HCT116 (cell line): ENCODE measurements around the gene TMPRSS13. TPM values are rescaled to one million over a fixed set of nuclear protein-coding genes. Genes with fewer than 3 reads are reported as not detected.

Experiments
- ATAC-seq: fragments of 200-7000 bp; cut with Tn5 transposase; 2 replicates; pipeline ENCODE4 v1.9.1; 2020; ENCODE audit warnings: mild to moderate bottlenecking, moderate library complexity
- BruUV-seq: library from RNA; stranded (reverse); fragments of 400-500 nt; replicated peaks from 2 replicates; lab custom pipeline; 2021; lab: Mats Ljungman, UMichigan
- CTCF ChIA-PET: fragments of 300-600 bp; sonication (Branson Sonifier 250); formaldehyde crosslinking; loops from one replicate; lab custom pipeline; 2021; ENCODE audit warnings: antibody characterized with exemption; lab: Charles Lee
- POLR2A ChIA-PET: fragments of 300-600, 350-600 bp; sonication (Branson Sonifier 250); formaldehyde crosslinking; loops from one replicate; lab custom pipeline; 2021; ENCODE audit warnings: antibody characterized with exemption; lab: Charles Lee
- RAD21 ChIA-PET, 2 experiments: fragments of 300-600 bp; sonication (Branson Sonifier 250); formaldehyde crosslinking; loops; one replicate each; lab custom pipeline; 2023; ENCODE audit warnings: low total read pairs in 2 of 2; ENCODE audit not compliant: uncharacterized antibody in 2 of 2, unreplicated experiment in 2 of 2, low non-redundant PET in 1 of 2; lab: Charles Lee
- DNase-seq: peaks from one replicate; pipeline ENCODE4 v3.0.0-alpha.2; 2010; ENCODE audit warnings: low read depth, low spot score
- H2AFZ ChIP-seq: fragments of 200-600 bp; shearing (Covaris generic), sonication (generic); 2 replicates; pipeline ENCODE4 v1.6.1; 2017; ENCODE audit warnings: low read depth, mixed run types, mixed read lengths, antibody characterized with exemption, low read length; ENCODE audit not compliant: poor library complexity, severe bottlenecking
- H3K27ac ChIP-seq: 2 replicates; pipeline ENCODE4 v1.5.1; 2012; ENCODE audit warnings: low read depth, low read length
- H3K27me3 ChIP-seq: fragments of 200-600 bp; sonication (generic); 2 replicates; pipeline ENCODE4 v1.6.1; 2016; ENCODE audit warnings: mixed run types, low read length, mixed read lengths; ENCODE audit not compliant: insufficient read depth
- H3K36me3 ChIP-seq, 2 experiments: fragments of 200-500 bp in 1 of 2; fragments of 200-600 bp in 1 of 2; sonication (Bioruptor generic) in 1 of 2; sonication (generic) in 1 of 2; 2 replicates each; pipeline versions ENCODE4 v1.5.1 to v1.6.1; 2014 to 2016; ENCODE audit warnings: low read length in 2 of 2, inconsistent platforms in 1 of 2, mixed read lengths in 1 of 2, mixed run types in 1 of 2; ENCODE audit not compliant: insufficient read depth in 2 of 2, control insufficient read depth in 1 of 2
- H3K4me1 ChIP-seq, 2 experiments: fragments of 200-600 bp in 1 of 2; sonication (generic) in 1 of 2; 2 replicates each; pipeline versions ENCODE4 v1.5.1 to v1.6.1; 2012 to 2017; ENCODE audit warnings: low read length in 2 of 2, inconsistent platforms in 1 of 2, mild to moderate bottlenecking in 1 of 2, mixed read lengths in 1 of 2, mixed run types in 1 of 2, moderate library complexity in 1 of 2; ENCODE audit not compliant: insufficient read depth in 2 of 2, control insufficient read depth in 1 of 2
- H3K4me2 ChIP-seq: fragments of 200-600 bp; sonication (generic); 2 replicates; pipeline ENCODE4 v1.6.1; 2017; ENCODE audit warnings: mixed run types, low read length, mixed read lengths
- H3K4me3 ChIP-seq, 2 experiments: fragments of 200-600 bp in 1 of 2; sonication (generic) in 1 of 2; replicated peaks in 1 of 2; 2 replicates each; pipeline ENCODE4 v1.5.1; 2011 to 2016; ENCODE audit warnings: low read length in 2 of 2, control low read depth in 1 of 2, low read depth in 1 of 2, mild to moderate bottlenecking in 1 of 2, mixed read lengths in 1 of 2, mixed run types in 1 of 2
- H3K79me2 ChIP-seq: fragments of 200-600 bp; sonication (generic); 2 replicates; pipeline ENCODE4 v1.6.1; 2017; ENCODE audit warnings: mild to moderate bottlenecking, mixed run types, low read length, moderate library complexity, mixed read lengths; ENCODE audit not compliant: insufficient read depth
- H3K9ac ChIP-seq: fragments of 200-600 bp; sonication (generic); 2 replicates; pipeline ENCODE4 v1.6.1; 2016; ENCODE audit warnings: low read length, mixed read lengths
- H3K9me2 ChIP-seq: fragments of 200-600 bp; sonication (generic), shearing (Covaris generic); 2 replicates; pipeline ENCODE4 v1.6.1; 2017; ENCODE audit warnings: mixed run types, mild to moderate bottlenecking, moderate library complexity; ENCODE audit not compliant: insufficient read depth
- H3K9me3 ChIP-seq, 2 experiments: fragments of 200-500 bp in 1 of 2; fragments of 200-600 bp in 1 of 2; sonication (Bioruptor generic) in 1 of 2; sonication (generic) in 1 of 2; 2 replicates each; pipeline ENCODE4 v1.6.1; 2014 to 2017; ENCODE audit warnings: low read length in 2 of 2, mixed read lengths in 2 of 2, inconsistent platforms in 1 of 2, low read depth in 1 of 2, mild to moderate bottlenecking in 1 of 2, mixed run types in 1 of 2, moderate library complexity in 1 of 2; ENCODE audit not compliant: control insufficient read depth in 1 of 2, insufficient read depth in 1 of 2
- H4K20me1 ChIP-seq: fragments of 200-600 bp; sonication (generic), shearing (Covaris generic); 2 replicates; pipeline ENCODE4 v1.6.1; 2017; ENCODE audit warnings: mixed run types, mild to moderate bottlenecking, moderate library complexity; ENCODE audit not compliant: insufficient read depth
- CBX3 ChIP-seq: IDR thresholded peaks from 2 replicates; pipeline ENCODE4 v1.6.1; 2012; ENCODE audit warnings: low read depth
- CEBPB ChIP-seq: IDR thresholded peaks from 2 replicates; pipeline ENCODE4 v1.6.1; 2012; ENCODE audit warnings: low read depth
- EGR1 ChIP-seq: IDR thresholded peaks from 2 replicates; pipeline ENCODE4 v1.6.1; 2012; ENCODE audit warnings: low read depth
- FOSL1 ChIP-seq: IDR thresholded peaks from 2 replicates; pipeline ENCODE4 v1.6.1; 2012; ENCODE audit warnings: low read depth
- JUND ChIP-seq: IDR thresholded peaks from 2 replicates; pipeline ENCODE4 v1.6.1; 2012
- POLR2A ChIP-seq: IDR thresholded peaks from 2 replicates; pipeline ENCODE4 v1.7.0; 2011; ENCODE audit warnings: borderline replicate concordance; ENCODE audit not compliant: insufficient read depth, insufficient read length; ENCODE audit errors: extremely low read depth
- POLR2AphosphoS5 ChIP-seq: IDR thresholded peaks from 2 replicates; pipeline ENCODE4 v1.6.1; 2011; ENCODE audit warnings: mild to moderate bottlenecking, low read depth, low read length, moderate library complexity
- RAD21 ChIP-seq: IDR thresholded peaks from 2 replicates; pipeline ENCODE4 v1.6.1; 2012; ENCODE audit warnings: low read depth, mild to moderate bottlenecking
- SIN3A ChIP-seq: IDR thresholded peaks from 2 replicates; pipeline ENCODE4 v1.6.1; 2012; ENCODE audit warnings: low read depth
- SP1 ChIP-seq: IDR thresholded peaks from 2 replicates; pipeline ENCODE4 v1.6.1; 2012; ENCODE audit warnings: low read depth
- SRF ChIP-seq: IDR thresholded peaks from 2 replicates; pipeline ENCODE4 v1.6.1; 2012; ENCODE audit warnings: low read depth
- TCF7L2 ChIP-seq: IDR thresholded peaks from 2 replicates; pipeline ENCODE4 v1.7.0; 2011; ENCODE audit warnings: borderline replicate concordance, inconsistent platforms; ENCODE audit not compliant: insufficient read depth, insufficient read length; ENCODE audit errors: extremely low read depth
- YY1 ChIP-seq: IDR thresholded peaks from 2 replicates; pipeline ENCODE4 v1.6.1; 2011; ENCODE audit warnings: low read length, low read depth, moderate library complexity, mild to moderate bottlenecking; ENCODE audit not compliant: insufficient replicate concordance; ENCODE audit errors: extremely low read depth
- ZFX ChIP-seq: fragments of 450-650 bp; IDR thresholded peaks from 2 replicates; pipeline ENCODE4 v1.6.1; 2017
- intact Hi-C: fragments of 100-400 bp; cut with micrococcal nuclease; formaldehyde crosslinking; loops from 2 replicates; pipeline ENCODE4 v1.10.0; 2022
- total RNA-seq: library from RNA; stranded (reverse); gene quantifications from one replicate; pipeline ENCODE4 v1.2.1, GENCODE V29; 2021; ENCODE audit not compliant: unreplicated experiment
- TF ChIP-seq, protein P1 (sequence below): IDR thresholded peaks from 2 replicates; pipeline ENCODE4 v1.6.1; 2011; ENCODE audit warnings: mild to moderate bottlenecking, low read length, moderate library complexity; ENCODE audit not compliant: insufficient replicate concordance; ENCODE audit errors: extremely low read depth
- TF ChIP-seq, protein P2 (sequence below), 3 experiments: fragments of 200-600 bp in 1 of 3; sonication (generic) in 1 of 3; IDR thresholded peaks in 2 of 3; conservative IDR thresholded peaks in 1 of 3; 2 replicates each; pipeline ENCODE4 v1.5.1; 2012 to 2017; ENCODE audit warnings: low read depth in 2 of 3, low read length in 2 of 3, antibody characterized with exemption in 1 of 3, borderline replicate concordance in 1 of 3, control low read depth in 1 of 3, mild to moderate bottlenecking in 1 of 3, mixed read lengths in 1 of 3, mixed run types in 1 of 3, moderate library complexity in 1 of 3; ENCODE audit not compliant: insufficient read depth in 1 of 3

TMPRSS13 gene
- total RNA-seq, 1 experiment from 2014 or later, result 0.52 TPM

DNA sequence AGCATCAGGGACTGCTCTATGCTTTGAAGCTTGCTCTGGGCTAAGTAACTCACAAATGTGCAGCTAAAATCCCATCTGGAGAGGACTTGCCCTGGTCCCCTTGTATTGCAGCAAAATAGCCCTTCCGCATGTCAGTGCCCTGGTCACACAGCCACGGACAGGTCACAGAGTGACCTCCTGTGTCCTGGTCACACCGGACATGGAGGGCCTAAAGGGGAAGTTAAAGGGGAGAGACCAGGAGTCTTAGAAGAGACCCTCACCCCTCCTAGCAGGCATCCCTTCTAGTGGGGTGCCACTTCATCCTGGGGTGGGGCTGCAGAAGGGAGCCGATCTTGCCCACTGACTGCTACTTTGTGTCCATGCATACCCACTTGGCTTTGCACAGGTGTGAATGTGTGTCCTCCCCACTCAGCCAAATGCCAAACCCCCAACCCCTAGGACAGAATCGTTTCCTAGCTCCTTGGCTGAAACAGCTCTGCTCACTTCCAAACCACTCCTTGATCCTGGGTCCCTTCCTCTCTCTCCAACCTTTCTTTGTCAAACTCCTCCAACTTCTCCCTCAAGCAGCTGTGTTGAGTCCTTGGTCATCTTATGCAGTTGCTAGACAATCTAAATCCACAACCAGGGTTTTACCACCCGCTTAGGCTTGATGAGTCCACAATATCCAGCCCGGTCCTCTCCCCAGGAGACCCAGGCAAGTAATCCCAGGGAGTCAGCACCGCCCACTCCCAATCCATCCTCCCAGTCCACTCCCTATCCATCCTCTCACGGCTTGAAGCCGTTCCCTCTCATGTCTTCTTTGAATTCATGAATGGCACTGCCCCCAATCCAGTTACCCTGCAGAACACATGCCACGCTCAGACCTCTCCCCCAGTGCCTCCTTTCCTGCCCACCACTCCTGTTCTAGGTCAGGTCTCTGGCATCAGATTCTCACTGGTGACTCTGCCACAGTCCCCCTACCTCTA, 49.4 kb downstream of the TMPRSS13 start (continued):
- TF ChIP-seq CEBPB, result no peak
- TF ChIP-seq JUND, result no peak
- no peak for TF ChIP-seq SIN3A
- no peak for TF ChIP-seq SP1
- TF ChIP-seq EGR1, result no peak
- no peak for TF ChIP-seq RAD21
- no peak for TF ChIP-seq YY1
- TF ChIP-seq, protein P1, sequence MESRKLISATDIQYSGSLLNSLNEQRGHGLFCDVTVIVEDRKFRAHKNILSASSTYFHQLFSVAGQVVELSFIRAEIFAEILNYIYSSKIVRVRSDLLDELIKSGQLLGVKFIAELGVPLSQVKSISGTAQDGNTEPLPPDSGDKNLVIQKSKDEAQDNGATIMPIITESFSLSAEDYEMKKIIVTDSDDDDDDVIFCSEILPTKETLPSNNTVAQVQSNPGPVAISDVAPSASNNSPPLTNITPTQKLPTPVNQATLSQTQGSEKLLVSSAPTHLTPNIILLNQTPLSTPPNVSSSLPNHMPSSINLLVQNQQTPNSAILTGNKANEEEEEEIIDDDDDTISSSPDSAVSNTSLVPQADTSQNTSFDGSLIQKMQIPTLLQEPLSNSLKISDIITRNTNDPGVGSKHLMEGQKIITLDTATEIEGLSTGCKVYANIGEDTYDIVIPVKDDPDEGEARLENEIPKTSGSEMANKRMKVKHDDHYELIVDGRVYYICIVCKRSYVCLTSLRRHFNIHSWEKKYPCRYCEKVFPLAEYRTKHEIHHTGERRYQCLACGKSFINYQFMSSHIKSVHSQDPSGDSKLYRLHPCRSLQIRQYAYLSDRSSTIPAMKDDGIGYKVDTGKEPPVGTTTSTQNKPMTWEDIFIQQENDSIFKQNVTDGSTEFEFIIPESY, result no peak

DNA sequence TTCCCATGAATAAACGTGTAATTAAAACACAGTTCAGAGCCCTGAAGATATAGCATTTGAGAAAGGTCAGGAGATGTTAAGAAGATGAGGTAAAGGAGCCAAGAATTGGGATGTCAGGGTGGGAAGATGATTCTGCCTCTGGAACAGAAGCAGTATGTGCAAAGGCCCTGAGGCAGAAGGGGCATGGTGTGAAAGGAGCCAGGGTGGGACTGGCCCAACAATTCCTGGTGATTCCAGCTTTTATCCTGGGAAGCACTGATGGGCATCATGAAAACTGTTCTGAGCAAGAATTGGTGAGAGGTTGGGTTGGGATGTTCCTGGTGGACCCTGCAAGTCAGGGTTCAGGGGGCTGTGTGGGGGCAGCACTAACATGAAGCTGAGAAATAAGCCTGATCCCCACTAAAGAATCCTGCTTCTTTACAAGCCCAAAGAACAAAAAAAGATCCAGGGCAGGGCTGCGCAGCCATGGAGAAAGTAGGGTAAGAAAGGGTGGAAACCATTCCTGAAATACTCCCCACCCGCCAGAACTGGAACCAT, 50.2 kb downstream of the TMPRSS13 start:
- no peak for DNase-seq
- ChIA-PET CTCF (no interaction called here), RAD21 (no interaction called here)
- Histone ChIP-seq H3K9me2 (no peaks in the 10 kb centered on the region), H3K4me3 (no peak overlapping the region), H3K27me3 (peaks cover 44% of the 10 kb centered on the region; the same call in 1 of the 2 replicates), H3K9ac (no peak overlapping the region), H3K9me3 (no peaks in the 10 kb centered on the region), H3K4me1 (peaks cover 0 to 8% of the 10 kb centered on the region in 2 experiments; a peak in 3 of 4 replicates)
- no TSS peak for BruUV-seq
- TF ChIP-seq TCF7L2, result no peak
- no peak for TF ChIP-seq POLR2AphosphoS5
- TF ChIP-seq JUND, result no peak
- TF ChIP-seq, protein P2, sequence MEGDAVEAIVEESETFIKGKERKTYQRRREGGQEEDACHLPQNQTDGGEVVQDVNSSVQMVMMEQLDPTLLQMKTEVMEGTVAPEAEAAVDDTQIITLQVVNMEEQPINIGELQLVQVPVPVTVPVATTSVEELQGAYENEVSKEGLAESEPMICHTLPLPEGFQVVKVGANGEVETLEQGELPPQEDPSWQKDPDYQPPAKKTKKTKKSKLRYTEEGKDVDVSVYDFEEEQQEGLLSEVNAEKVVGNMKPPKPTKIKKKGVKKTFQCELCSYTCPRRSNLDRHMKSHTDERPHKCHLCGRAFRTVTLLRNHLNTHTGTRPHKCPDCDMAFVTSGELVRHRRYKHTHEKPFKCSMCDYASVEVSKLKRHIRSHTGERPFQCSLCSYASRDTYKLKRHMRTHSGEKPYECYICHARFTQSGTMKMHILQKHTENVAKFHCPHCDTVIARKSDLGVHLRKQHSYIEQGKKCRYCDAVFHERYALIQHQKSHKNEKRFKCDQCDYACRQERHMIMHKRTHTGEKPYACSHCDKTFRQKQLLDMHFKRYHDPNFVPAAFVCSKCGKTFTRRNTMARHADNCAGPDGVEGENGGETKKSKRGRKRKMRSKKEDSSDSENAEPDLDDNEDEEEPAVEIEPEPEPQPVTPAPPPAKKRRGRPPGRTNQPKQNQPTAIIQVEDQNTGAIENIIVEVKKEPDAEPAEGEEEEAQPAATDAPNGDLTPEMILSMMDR (IDR thresholded peaks at IDR 0.05 in 2 of 3, conservative IDR thresholded peaks at IDR 0.05 in 1 of 3; ENCODE audit: borderline replicate concordance in 1 of 3, insufficient read depth in 1 of 3, low read depth in 2 of 3, low read length in 2 of 3), result no peak
- no peak for TF ChIP-seq SIN3A
- no peak for TF ChIP-seq POLR2A
- no peak for TF ChIP-seq YY1
- TF ChIP-seq, protein P1, result no peak
- TF ChIP-seq CBX3, result no peak
- TF ChIP-seq SRF, result no peak
- no peak for TF ChIP-seq RAD21
- no peak for TF ChIP-seq FOSL1
- no peak for TF ChIP-seq ZFX
- TF ChIP-seq, all 23 proteins: peak for 0
- Histone ChIP-seq H3K79me2 (no peaks in the 10 kb centered on the region), H3K36me3 (no peaks in the 10 kb centered on the region), H3K4me2 (no peak overlapping the region), H2AFZ (no peak overlapping the region), H3K27ac (no peak overlapping the region), H4K20me1 (no peaks in the 10 kb centered on the region)
- intact Hi-C loops, result no loop called here
- POLR2A ChIA-PET, result no interaction called here
- ATAC-seq, result no peak
